SK-N-SH (cell line): Measurements from ENCODE around the gene ARHGEF7. TPM values are rescaled to one million over a fixed set of nuclear protein-coding genes. Genes with fewer than 3 reads are reported as not detected.
A peak's percentile ranks its signal among the peaks of the same experiment; 100 is the strongest.

Experiments
- CTCF ChIA-PET: fragments of 300-600, 350-600 bp; formaldehyde crosslinking; extraction: SDS; loops from one replicate; lab custom pipeline; 2021; lab: Yijun Ruan, JAX
- POLR2A ChIA-PET: fragments of 350-600 bp; sonication (Branson Sonifier 250); formaldehyde crosslinking; extraction: SDS; loops from one replicate; lab custom pipeline; 2020; ENCODE audit warnings: antibody characterized with exemption, inconsistent platforms; lab: Yijun Ruan, JAX
- DNase-seq: peaks from one replicate; pipeline ENCODE4 v3.0.0; 2012
- H2AFZ ChIP-seq: fragments of 200-600 bp; sonication (generic); 2 replicates; pipeline ENCODE4 v1.8.1; 2016; ENCODE audit warnings: antibody characterized with exemption, mild to moderate bottlenecking, low read depth
- H3F3A ChIP-seq: fragments of 200-600 bp; sonication (generic); replicated peaks from 2 replicates; pipeline ENCODE3; 2016; ENCODE audit warnings: antibody characterized with exemption, mild to moderate bottlenecking; ENCODE audit not compliant: insufficient read depth
- H3K27ac ChIP-seq, 2 experiments: fragments of 200-500 bp in 1 of 2; fragments of 200-600 bp in 1 of 2; sonication (Bioruptor generic) in 1 of 2; sonication (generic), shearing (Covaris generic) in 1 of 2; 2 replicates each; pipeline versions ENCODE4 v1.5.1 to v1.6.1; 2014 to 2016; ENCODE audit warnings: low read depth in 2 of 2, inconsistent platforms in 1 of 2, low read length in 1 of 2, mild to moderate bottlenecking in 1 of 2, mixed read lengths in 1 of 2
- H3K27me3 ChIP-seq: fragments of 200-600 bp; sonication (generic), shearing (Covaris generic); 2 replicates; pipeline ENCODE4 v1.6.1; 2016; ENCODE audit warnings: mixed run types; ENCODE audit not compliant: insufficient read depth
- H3K36me3 ChIP-seq, 2 experiments: fragments of 200-500 bp in 1 of 2; fragments of 200-600 bp in 1 of 2; sonication (Bioruptor generic) in 1 of 2; sonication (generic) in 1 of 2; replicated peaks in 1 of 2; 2 replicates each; pipeline versions ENCODE3 to v1.5.1; 2014 to 2016; ENCODE audit warnings: low read length in 1 of 2, mild to moderate bottlenecking in 1 of 2; ENCODE audit not compliant: insufficient read depth in 2 of 2, control insufficient read depth in 1 of 2
- H3K4me1 ChIP-seq, 2 experiments: fragments of 200-500 bp in 1 of 2; fragments of 200-600 bp in 1 of 2; sonication (Bioruptor generic) in 1 of 2; sonication (generic), shearing (Covaris generic) in 1 of 2; 2 replicates each; pipeline versions ENCODE4 v1.5.1 to v1.6.1; 2014 to 2016; ENCODE audit warnings: low read depth in 1 of 2, low read length in 1 of 2, mixed run types in 1 of 2; ENCODE audit not compliant: insufficient read depth in 2 of 2, control insufficient read depth in 1 of 2
- H3K4me2 ChIP-seq: fragments of 200-600 bp; sonication (generic), shearing (Covaris generic); 2 replicates; pipeline ENCODE4 v1.6.1; 2017; ENCODE audit warnings: mixed run types
- H3K4me3 ChIP-seq, 2 experiments: fragments of 200-500 bp in 1 of 2; fragments of 200-600 bp in 1 of 2; sonication (Bioruptor generic) in 1 of 2; sonication (generic), shearing (Covaris generic) in 1 of 2; 2 replicates each; pipeline versions ENCODE4 v1.5.1 to v1.8.1; 2014 to 2016; ENCODE audit warnings: low read depth in 2 of 2, inconsistent platforms in 1 of 2, low read length in 1 of 2, mild to moderate bottlenecking in 1 of 2, mixed read lengths in 1 of 2, moderate library complexity in 1 of 2
- H3K79me2 ChIP-seq: fragments of 200-600 bp; sonication (generic); 2 replicates; pipeline ENCODE4 v1.8.1; 2017; ENCODE audit warnings: mild to moderate bottlenecking; ENCODE audit not compliant: insufficient read depth
- H3K9ac ChIP-seq: fragments of 200-600 bp; sonication (generic); 2 replicates; pipeline ENCODE4 v1.6.1; 2017; ENCODE audit warnings: mixed run types
- H3K9me2 ChIP-seq: fragments of 200-600 bp; sonication (generic); 2 replicates; pipeline ENCODE4 v1.6.1; 2017; ENCODE audit warnings: mixed run types
- H3K9me3 ChIP-seq: fragments of 200-600 bp; sonication (generic); 2 replicates; pipeline ENCODE4 v1.6.1; 2017; ENCODE audit warnings: mixed run types, mild to moderate bottlenecking, moderate library complexity
- H4K20me1 ChIP-seq: fragments of 200-600 bp; sonication (generic); 2 replicates; pipeline ENCODE4 v1.6.1; 2017; ENCODE audit warnings: mild to moderate bottlenecking, mixed run types; ENCODE audit not compliant: insufficient read depth
- CHD2 ChIP-seq: fragments of 150-350 bp; IDR thresholded peaks from 2 replicates; pipeline ENCODE4 v1.6.1; 2018; ENCODE audit warnings: low read length; ENCODE audit not compliant: partially characterized antibody
- EP300 ChIP-seq, 2 experiments: IDR thresholded peaks; 2 replicates each; pipeline versions ENCODE4 v1.4.0 to v1.6.1; 2012; ENCODE audit warnings: borderline replicate concordance in 1 of 2, low read depth in 1 of 2, low read length in 1 of 2
- FOSL2 ChIP-seq: IDR thresholded peaks from 2 replicates; pipeline ENCODE4 v1.4.0; 2012; ENCODE audit warnings: low read depth, mild to moderate bottlenecking, moderate library complexity, borderline replicate concordance
- FOXJ3 ChIP-seq: sonication (generic); formaldehyde crosslinking; IDR thresholded peaks from 2 replicates; pipeline ENCODE4 v1.5.1; 2020; ENCODE audit warnings: mild to moderate bottlenecking, missing genetic modification reagents
- GATA2 ChIP-seq: sonication (generic); formaldehyde crosslinking; IDR thresholded peaks from 2 replicates; pipeline ENCODE4 v1.5.0; 2020; ENCODE audit warnings: mild to moderate bottlenecking, missing genetic modification reagents
- RCOR1 ChIP-seq: fragments of 150-350 bp; IDR thresholded peaks from 2 replicates; pipeline ENCODE4 v1.6.1; 2017; ENCODE audit warnings: antibody characterized with exemption, low read length
- SMC3 ChIP-seq: IDR thresholded peaks from 2 replicates; pipeline ENCODE4 v1.6.1; 2012; ENCODE audit warnings: low read depth, low read length, improper control_type of control experiment
- TEAD4 ChIP-seq: IDR thresholded peaks from 2 replicates; pipeline ENCODE4 v1.4.0; 2012; ENCODE audit warnings: mild to moderate bottlenecking, borderline replicate concordance; ENCODE audit not compliant: insufficient read depth
- YY1 ChIP-seq: IDR thresholded peaks from 2 replicates; pipeline ENCODE4 v1.4.0; 2012; ENCODE audit warnings: low read depth, mild to moderate bottlenecking
- WGBS: methylation state at CpG from one replicate; pipeline ENCODE4 v1.1.6; 2017; ENCODE audit warnings: low lambda C conversion rate; 5-methylcytosine and 5-hydroxymethylcytosine counted together
- polyA plus RNA-seq, 3 experiments: library from polyadenylated mRNA; depleted of rRNA; stranded (reverse); fragments of >200 nt; gene quantifications; 2 replicates each; pipeline ENCODE4 v1.2.3, GENCODE V29; 2012
- TF ChIP-seq, protein P1 (sequence below): IDR thresholded peaks from 2 replicates; pipeline ENCODE4; 2012
- TF ChIP-seq, protein P2 (sequence below): IDR thresholded peaks from 2 replicates; pipeline ENCODE4 v1.4.0; 2012; ENCODE audit warnings: low read depth, borderline replicate concordance
- TF ChIP-seq, protein P3 (sequence below): fragments of 200-600 bp; sonication (generic); IDR thresholded peaks from 2 replicates; pipeline ENCODE4 v1.6.1; 2017; ENCODE audit warnings: antibody characterized with exemption, mild to moderate bottlenecking, moderate library complexity
- TF ChIP-seq, protein P4 (sequence below): IDR thresholded peaks from 2 replicates; pipeline ENCODE4 v1.4.0; 2012; ENCODE audit warnings: low read depth, borderline replicate concordance
- TF ChIP-seq, protein P5 (sequence below): IDR thresholded peaks from 2 replicates; pipeline ENCODE4 v1.4.0; 2012; ENCODE audit warnings: low read depth
- TF ChIP-seq, protein P6 (sequence below): fragments of 150-350 bp; IDR thresholded peaks from 2 replicates; pipeline ENCODE4 v1.6.1; 2016; ENCODE audit warnings: mild to moderate bottlenecking, low read depth, low read length

Gene ARHGEF7
- polyA plus RNA-seq, 1 of the 3 experiments (the other 2 are of a cell fraction): 21.6 TPM

DNA sequence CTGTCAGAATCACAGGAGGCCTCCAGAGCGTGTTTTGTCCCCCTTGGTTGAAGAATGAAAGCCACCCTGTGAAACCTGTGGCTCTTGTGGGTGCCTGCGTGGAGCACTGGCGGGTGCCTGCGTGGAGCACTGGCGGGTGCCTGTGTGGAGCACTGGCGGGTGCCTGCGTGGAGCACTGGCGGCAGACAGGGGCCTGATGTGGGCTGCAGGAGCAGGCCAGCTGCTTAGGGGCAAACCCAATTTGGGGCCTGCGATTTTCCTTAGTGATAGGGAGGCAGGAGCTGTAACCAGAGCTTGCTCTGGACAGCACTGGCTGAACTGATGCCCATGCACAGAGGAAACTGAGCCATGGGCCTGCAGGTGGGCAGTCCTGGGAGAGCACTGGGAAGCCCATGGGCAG is 24.3 kb downstream of the ARHGEF7 start:
- CTCF ChIA-PET: interaction anchor here (1.0 kb wide), 1 partner anchor 71 kb away, joined by 3 read pairs; no protein-coding TSS in a partner anchor
- Histone ChIP-seq H3K79me2 (no peaks in the 10 kb centered on the region), H3K36me3 (no peaks in the 10 kb centered on the region), H4K20me1 (no peaks in the 10 kb centered on the region), H3K4me3 (no peak overlapping the region), H3K27ac (peak overlapping the region in 1 of 2 experiments; percentile 43; a peak in 2 of 4 replicates), H3K9me3 (no peaks in the 10 kb centered on the region), H3K4me2 (no peak overlapping the region), H3K27me3 (peaks cover 17% of the 10 kb centered on the region), H3K4me1 (peaks cover 0 to 7% of the 10 kb centered on the region in 2 experiments; a peak in 1 of 4 replicates), H3F3A (no peaks in the 10 kb centered on the region), H2AFZ (no peak overlapping the region), H3K9me2 (no peaks in the 10 kb centered on the region), H3K9ac (no peak overlapping the region)
- POLR2A ChIA-PET: interaction anchor here (1.1 kb wide), 1 partner anchor 14 kb away, joined by 3 read pairs; no protein-coding TSS in a partner anchor
- 58% methylated on average over 7 of the region's 9 CpGs for whole genome bisulfite sequencing
- TF ChIP-seq YY1: no peak
- TF ChIP-seq GATA2 (CRISPR knock-in tag): peak; percentile 66; the same call in 1 of the 2 replicates
- DNase-seq: peak; percentile 51

DNA sequence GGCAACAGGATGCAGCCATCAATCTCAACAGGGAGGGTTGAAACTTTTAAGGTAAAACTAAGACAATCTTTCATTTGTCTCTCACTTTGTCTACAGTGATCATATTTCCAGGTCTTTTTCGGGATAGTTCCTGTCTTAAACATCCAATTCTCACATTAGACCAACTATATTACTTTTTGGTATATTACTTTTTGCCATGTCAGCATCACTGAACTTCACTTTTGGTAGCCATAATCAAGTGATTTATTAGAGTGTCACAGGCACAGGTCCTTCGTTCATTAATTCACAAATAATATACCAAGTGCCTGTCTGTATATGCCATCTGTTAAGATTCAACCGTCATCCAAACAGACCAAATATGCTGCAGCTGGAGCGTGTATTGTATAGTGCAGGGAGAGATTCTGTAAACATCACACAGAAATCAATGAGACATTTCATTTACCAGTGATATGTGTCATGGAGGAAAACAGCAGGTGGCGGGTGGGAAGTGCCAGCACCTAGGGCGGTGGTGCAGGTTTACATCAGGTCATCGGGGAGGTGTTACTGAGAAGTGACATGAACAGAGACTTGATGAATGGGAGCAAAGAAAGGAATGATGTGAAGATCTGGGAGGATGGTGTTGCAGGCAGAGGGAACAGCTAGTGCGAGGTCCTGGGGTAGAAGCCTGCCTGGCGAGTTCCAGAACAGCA is 24.9 kb downstream of the ARHGEF7 start:
- Histone ChIP-seq H4K20me1 (no peaks in the 10 kb centered on the region), H3K27ac (peak overlapping the region in 1 of 2 experiments; percentile 43; a peak in 2 of 4 replicates), H3K9me3 (no peaks in the 10 kb centered on the region), H3K9me2 (no peaks in the 10 kb centered on the region), H3K9ac (no peak overlapping the region), H3K79me2 (no peaks in the 10 kb centered on the region), H3K4me2 (no peak overlapping the region), H3F3A (no peaks in the 10 kb centered on the region), H2AFZ (no peak overlapping the region)
- WGBS: 62% methylated on average over 9 of the region's 9 CpGs
- POLR2A ChIA-PET: interaction anchor here (1.1 kb wide), 1 partner anchor 14 kb away, joined by 3 read pairs; no protein-coding TSS in a partner anchor
- no peak for TF ChIP-seq RCOR1
- TF ChIP-seq, protein P1, sequence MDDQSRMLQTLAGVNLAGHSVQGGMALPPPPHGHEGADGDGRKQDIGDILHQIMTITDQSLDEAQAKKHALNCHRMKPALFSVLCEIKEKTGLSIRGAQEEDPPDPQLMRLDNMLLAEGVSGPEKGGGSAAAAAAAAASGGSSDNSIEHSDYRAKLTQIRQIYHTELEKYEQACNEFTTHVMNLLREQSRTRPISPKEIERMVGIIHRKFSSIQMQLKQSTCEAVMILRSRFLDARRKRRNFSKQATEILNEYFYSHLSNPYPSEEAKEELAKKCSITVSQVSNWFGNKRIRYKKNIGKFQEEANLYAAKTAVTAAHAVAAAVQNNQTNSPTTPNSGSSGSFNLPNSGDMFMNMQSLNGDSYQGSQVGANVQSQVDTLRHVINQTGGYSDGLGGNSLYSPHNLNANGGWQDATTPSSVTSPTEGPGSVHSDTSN: no peak
- TF ChIP-seq, protein P2, sequence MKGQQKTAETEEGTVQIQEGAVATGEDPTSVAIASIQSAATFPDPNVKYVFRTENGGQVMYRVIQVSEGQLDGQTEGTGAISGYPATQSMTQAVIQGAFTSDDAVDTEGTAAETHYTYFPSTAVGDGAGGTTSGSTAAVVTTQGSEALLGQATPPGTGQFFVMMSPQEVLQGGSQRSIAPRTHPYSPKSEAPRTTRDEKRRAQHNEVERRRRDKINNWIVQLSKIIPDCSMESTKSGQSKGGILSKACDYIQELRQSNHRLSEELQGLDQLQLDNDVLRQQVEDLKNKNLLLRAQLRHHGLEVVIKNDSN: no peak
- no peak for TF ChIP-seq FOSL2
- TF ChIP-seq, protein P3, sequence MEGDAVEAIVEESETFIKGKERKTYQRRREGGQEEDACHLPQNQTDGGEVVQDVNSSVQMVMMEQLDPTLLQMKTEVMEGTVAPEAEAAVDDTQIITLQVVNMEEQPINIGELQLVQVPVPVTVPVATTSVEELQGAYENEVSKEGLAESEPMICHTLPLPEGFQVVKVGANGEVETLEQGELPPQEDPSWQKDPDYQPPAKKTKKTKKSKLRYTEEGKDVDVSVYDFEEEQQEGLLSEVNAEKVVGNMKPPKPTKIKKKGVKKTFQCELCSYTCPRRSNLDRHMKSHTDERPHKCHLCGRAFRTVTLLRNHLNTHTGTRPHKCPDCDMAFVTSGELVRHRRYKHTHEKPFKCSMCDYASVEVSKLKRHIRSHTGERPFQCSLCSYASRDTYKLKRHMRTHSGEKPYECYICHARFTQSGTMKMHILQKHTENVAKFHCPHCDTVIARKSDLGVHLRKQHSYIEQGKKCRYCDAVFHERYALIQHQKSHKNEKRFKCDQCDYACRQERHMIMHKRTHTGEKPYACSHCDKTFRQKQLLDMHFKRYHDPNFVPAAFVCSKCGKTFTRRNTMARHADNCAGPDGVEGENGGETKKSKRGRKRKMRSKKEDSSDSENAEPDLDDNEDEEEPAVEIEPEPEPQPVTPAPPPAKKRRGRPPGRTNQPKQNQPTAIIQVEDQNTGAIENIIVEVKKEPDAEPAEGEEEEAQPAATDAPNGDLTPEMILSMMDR: no peak
- TF ChIP-seq SMC3: no peak
- no peak for TF ChIP-seq YY1
- TF ChIP-seq, protein P4, sequence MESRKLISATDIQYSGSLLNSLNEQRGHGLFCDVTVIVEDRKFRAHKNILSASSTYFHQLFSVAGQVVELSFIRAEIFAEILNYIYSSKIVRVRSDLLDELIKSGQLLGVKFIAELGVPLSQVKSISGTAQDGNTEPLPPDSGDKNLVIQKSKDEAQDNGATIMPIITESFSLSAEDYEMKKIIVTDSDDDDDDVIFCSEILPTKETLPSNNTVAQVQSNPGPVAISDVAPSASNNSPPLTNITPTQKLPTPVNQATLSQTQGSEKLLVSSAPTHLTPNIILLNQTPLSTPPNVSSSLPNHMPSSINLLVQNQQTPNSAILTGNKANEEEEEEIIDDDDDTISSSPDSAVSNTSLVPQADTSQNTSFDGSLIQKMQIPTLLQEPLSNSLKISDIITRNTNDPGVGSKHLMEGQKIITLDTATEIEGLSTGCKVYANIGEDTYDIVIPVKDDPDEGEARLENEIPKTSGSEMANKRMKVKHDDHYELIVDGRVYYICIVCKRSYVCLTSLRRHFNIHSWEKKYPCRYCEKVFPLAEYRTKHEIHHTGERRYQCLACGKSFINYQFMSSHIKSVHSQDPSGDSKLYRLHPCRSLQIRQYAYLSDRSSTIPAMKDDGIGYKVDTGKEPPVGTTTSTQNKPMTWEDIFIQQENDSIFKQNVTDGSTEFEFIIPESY: no peak
- TF ChIP-seq, protein P5, sequence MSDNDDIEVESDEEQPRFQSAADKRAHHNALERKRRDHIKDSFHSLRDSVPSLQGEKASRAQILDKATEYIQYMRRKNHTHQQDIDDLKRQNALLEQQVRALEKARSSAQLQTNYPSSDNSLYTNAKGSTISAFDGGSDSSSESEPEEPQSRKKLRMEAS: no peak
- TF ChIP-seq, protein P6, sequence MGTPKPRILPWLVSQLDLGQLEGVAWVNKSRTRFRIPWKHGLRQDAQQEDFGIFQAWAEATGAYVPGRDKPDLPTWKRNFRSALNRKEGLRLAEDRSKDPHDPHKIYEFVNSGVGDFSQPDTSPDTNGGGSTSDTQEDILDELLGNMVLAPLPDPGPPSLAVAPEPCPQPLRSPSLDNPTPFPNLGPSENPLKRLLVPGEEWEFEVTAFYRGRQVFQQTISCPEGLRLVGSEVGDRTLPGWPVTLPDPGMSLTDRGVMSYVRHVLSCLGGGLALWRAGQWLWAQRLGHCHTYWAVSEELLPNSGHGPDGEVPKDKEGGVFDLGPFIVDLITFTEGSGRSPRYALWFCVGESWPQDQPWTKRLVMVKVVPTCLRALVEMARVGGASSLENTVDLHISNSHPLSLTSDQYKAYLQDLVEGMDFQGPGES: no peak
- TF ChIP-seq CHD2: no peak
- no peak for TF ChIP-seq EP300 (IDR thresholded peaks at IDR 0.05; ENCODE audit: borderline replicate concordance in 1 of 2, low read depth in 1 of 2, low read length in 1 of 2)
- no peak for TF ChIP-seq FOXJ3
- TF ChIP-seq TEAD4: no peak
- TF ChIP-seq, all 33 proteins: peak for 0
- H3K36me3 ChIP-seq: no peaks in the 10 kb centered on the region
- H3K27me3 ChIP-seq: peaks cover 17% of the 10 kb centered on the region
- no peak for DNase-seq
- peaks cover 0 to 7% of the 10 kb centered on the region in 2 experiments; a peak in 1 of 4 replicates for H3K4me1 ChIP-seq
- no peak overlapping the region for H3K4me3 ChIP-seq
- CTCF ChIA-PET: interaction anchor here (1.0 to 1.6 kb wide), 2 partner anchors 14 to 72 kb away, joined by 3 read pairs; no protein-coding TSS in a partner anchor
